Hepatocyte (in vitro differentiated cells): ENCODE results near the gene CHRNB4. TPM values are rescaled to one million over a fixed set of nuclear protein-coding genes. Genes with fewer than 3 reads are reported as not detected.

ENCODE experiments used
- DNase-seq: peaks from one replicate; pipeline ENCODE4 v3.0.0-alpha.2; 2016; ENCODE audit warnings: low spot score
- H2AFZ ChIP-seq: fragments of 200-600 bp; sonication (generic); 2 replicates; pipeline ENCODE4 v1.6.0; 2016; ENCODE audit warnings: antibody characterized with exemption, mild to moderate bottlenecking
- H3K27ac ChIP-seq: fragments of 200-600 bp; sonication (generic); 2 replicates; pipeline ENCODE4 v1.5.1; 2016; ENCODE audit warnings: mild to moderate bottlenecking
- H3K27me3 ChIP-seq: fragments of 200-600 bp; sonication (generic); 2 replicates; pipeline ENCODE4 v1.6.1; 2016
- H3K36me3 ChIP-seq: fragments of 200-600 bp; sonication (generic); replicated peaks from 2 replicates; pipeline ENCODE4 v1.5.1; 2016; ENCODE audit warnings: low read depth; ENCODE audit not compliant: insufficient read depth
- H3K4me1 ChIP-seq: fragments of 200-600 bp; sonication (generic); 2 replicates; pipeline ENCODE4 v1.5.1; 2016; ENCODE audit warnings: mild to moderate bottlenecking, moderate library complexity; ENCODE audit not compliant: insufficient read depth
- H3K4me2 ChIP-seq: fragments of 200-600 bp; sonication (generic); 2 replicates; pipeline ENCODE4 v1.6.0; 2016
- H3K4me3 ChIP-seq: fragments of 200-600 bp; sonication (generic); 2 replicates; pipeline ENCODE4 v1.5.1; 2016; ENCODE audit warnings: mild to moderate bottlenecking
- H3K79me2 ChIP-seq: fragments of 200-600 bp; sonication (generic); 2 replicates; pipeline ENCODE4 v1.6.0; 2017; ENCODE audit warnings: mild to moderate bottlenecking
- H3K9me2 ChIP-seq: fragments of 200-600 bp; sonication (generic); replicated peaks from 2 replicates; pipeline ENCODE4 v1.6.0; 2017; ENCODE audit warnings: mild to moderate bottlenecking; ENCODE audit not compliant: insufficient read depth
- H3K9me3 ChIP-seq: fragments of 200-600 bp; sonication (generic); 2 replicates; pipeline ENCODE4 v1.5.1; 2016; ENCODE audit warnings: low read depth, mild to moderate bottlenecking
- H4K20me1 ChIP-seq: fragments of 200-600 bp; sonication (generic); 2 replicates; pipeline ENCODE4 v1.6.0; 2016; ENCODE audit warnings: mild to moderate bottlenecking; ENCODE audit not compliant: insufficient read depth, poor library complexity, severe bottlenecking
- CTCF ChIP-seq: fragments of 200-600 bp; sonication (generic); IDR thresholded peaks from 2 replicates; pipeline ENCODE4 v1.5.1; 2016; ENCODE audit warnings: antibody characterized with exemption, mild to moderate bottlenecking; ENCODE audit not compliant: poor library complexity
- EZH2 ChIP-seq: fragments of 200-600 bp; sonication (generic); IDR thresholded peaks from 2 replicates; pipeline ENCODE4 v1.6.1; 2016; ENCODE audit warnings: antibody characterized with exemption, mild to moderate bottlenecking, borderline replicate concordance
- EZH2phosphoT487 ChIP-seq: fragments of 200-600 bp; sonication (generic); IDR thresholded peaks from one replicate; pipeline ENCODE4 v1.6.1; 2018; ENCODE audit warnings: antibody characterized with exemption, mild to moderate bottlenecking, low read depth, moderate library complexity; ENCODE audit not compliant: unreplicated experiment, severe bottlenecking
- WGBS: methylation state at CpG from one replicate; pipeline ENCODE4 v1.1.6; 2016; ENCODE audit warnings: low lambda C conversion rate; ENCODE audit errors: missing lambda C conversion rate; 5-methylcytosine and 5-hydroxymethylcytosine counted together
- polyA plus RNA-seq: library from polyadenylated mRNA; unstranded; fragments of >200 nt; fragmentation: Nextera tagmentation; extraction: Ambion mirVana; gene quantifications from 2 replicates; pipeline ENCODE4 v1.2.1, GENCODE V29; 2016
- total RNA-seq: library from RNA; depleted of rRNA; stranded (reverse); fragments of >200 nt; gene quantifications from 2 replicates; pipeline ENCODE4 v1.2.3, GENCODE V29; 2014

The CHRNB4 gene
- total and polyA plus RNA-seq, 2 experiments from 2014 or later = 0.48 TPM; not detected in 1

GRCh38 chr15:78635346-78635745, 5.7 kb downstream of the CHRNB4 start:
- Histone ChIP-seq H4K20me1 (no peaks in the 10 kb centered on the region), H3K4me1 (peaks cover under 1% of the 10 kb centered on the region), H3K36me3 (no peaks in the 10 kb centered on the region), H2AFZ (no peak overlapping the region), H3K27ac (no peak overlapping the region), H3K27me3 (peaks cover 3% of the 10 kb centered on the region), H3K9me3 (no peaks in the 10 kb centered on the region), H3K4me2 (no peak overlapping the region), H3K9me2 (no peaks in the 10 kb centered on the region), H3K4me3 (no peak overlapping the region), H3K79me2 (no peaks in the 10 kb centered on the region)
- 89% methylated on average over 10 of the region's 10 CpGs for WGBS
- TF ChIP-seq EZH2phosphoT487 = no peak
- no peak for TF ChIP-seq EZH2
- TF ChIP-seq CTCF = no peak
- DNase-seq = no peak

GRCh38 chr15:78634210-78635145, 6.5 kb downstream of the CHRNB4 start:
- Histone ChIP-seq H3K27ac (no peak overlapping the region), H3K9me2 (no peaks in the 10 kb centered on the region), H4K20me1 (no peaks in the 10 kb centered on the region), H2AFZ (no peak overlapping the region), H3K4me3 (no peak overlapping the region), H3K4me1 (no peaks in the 10 kb centered on the region), H3K36me3 (no peaks in the 10 kb centered on the region), H3K79me2 (no peaks in the 10 kb centered on the region), H3K27me3 (peaks cover 3% of the 10 kb centered on the region), H3K9me3 (no peaks in the 10 kb centered on the region), H3K4me2 (no peak overlapping the region)
- 92% methylated on average over 12 of the region's 12 CpGs for WGBS
- TF ChIP-seq CTCF (no peak), EZH2 (no peak), EZH2phosphoT487 (no peak)
- DNase-seq = no peak

- H3K27me3 ChIP-seq = peaks cover 6% of the 10 kb centered on the region
Measured at GRCh38 chr15:78633348-78633747, 7.7 kb downstream of the CHRNB4 start.

More at GRCh38 chr15:78633348-78633747, 7.7 kb downstream of the CHRNB4 start:
- WGBS = 92% methylated on average over 2 of the region's 2 CpGs
- Histone ChIP-seq H3K27ac (no peak overlapping the region), H3K79me2 (no peaks in the 10 kb centered on the region), H2AFZ (no peak overlapping the region), H3K9me3 (no peaks in the 10 kb centered on the region), H4K20me1 (no peaks in the 10 kb centered on the region), H3K9me2 (no peaks in the 10 kb centered on the region), H3K4me1 (no peaks in the 10 kb centered on the region), H3K4me2 (no peak overlapping the region), H3K4me3 (no peak overlapping the region), H3K36me3 (no peaks in the 10 kb centered on the region)
- no peak for DNase-seq
- no peak for TF ChIP-seq EZH2
- no peak for TF ChIP-seq CTCF
- TF ChIP-seq EZH2phosphoT487 = no peak
